ENCODE data around the gene SEMA5A.

- TF ChIP-seq SRF (IDR thresholded peaks at IDR 0.05; ENCODE audit: low read depth, low read length) (no peak), EZH2 (IDR thresholded peaks at IDR 0.05; ENCODE audit: low read depth, low read length, severe bottlenecking) (no peak), HDAC2 (IDR thresholded peaks at IDR 0.05; ENCODE audit: borderline replicate concordance in 1 of 2, low read depth in 2 of 2, low read length in 2 of 2) (no peak), POLR2A (IDR thresholded peaks at IDR 0.05; ENCODE audit: control extremely low read depth in 1 of 2, low read depth in 2 of 2, low read length in 2 of 2) (no peak), CBX8 (IDR thresholded peaks at IDR 0.05; ENCODE audit: borderline replicate concordance, low read depth, low read length) (no peak), BACH1 (IDR thresholded peaks at IDR 0.05; ENCODE audit: low read length) (no peak), JUND (IDR thresholded peaks at IDR 0.05; ENCODE audit: low read length) (no peak), RXRA (IDR thresholded peaks at IDR 0.05; ENCODE audit: insufficient read depth, low read depth, low read length) (no peak), CTCF (IDR thresholded peaks at IDR 0.05; ENCODE audit: control extremely low read depth in 1 of 3, insufficient read depth in 1 of 3, low read depth in 1 of 3, low read length in 3 of 3) (no peak)
Observed at GRCh38 chr5:9452181-9452580, 93.7 kb downstream of the SEMA5A start.

All from H1 (cell line).